ENCODE measurements around the gene PLCB3. TPM values are rescaled to one million over a fixed set of nuclear protein-coding genes. Genes with fewer than 3 reads are reported as not detected.

Gene PLCB3
- total and polyA plus RNA-seq, 2 of the 13 experiments (the other 11 are each of a cell fraction or from before 2014, with no cell fraction given), result 7.5 to 13.8 TPM

DNA sequence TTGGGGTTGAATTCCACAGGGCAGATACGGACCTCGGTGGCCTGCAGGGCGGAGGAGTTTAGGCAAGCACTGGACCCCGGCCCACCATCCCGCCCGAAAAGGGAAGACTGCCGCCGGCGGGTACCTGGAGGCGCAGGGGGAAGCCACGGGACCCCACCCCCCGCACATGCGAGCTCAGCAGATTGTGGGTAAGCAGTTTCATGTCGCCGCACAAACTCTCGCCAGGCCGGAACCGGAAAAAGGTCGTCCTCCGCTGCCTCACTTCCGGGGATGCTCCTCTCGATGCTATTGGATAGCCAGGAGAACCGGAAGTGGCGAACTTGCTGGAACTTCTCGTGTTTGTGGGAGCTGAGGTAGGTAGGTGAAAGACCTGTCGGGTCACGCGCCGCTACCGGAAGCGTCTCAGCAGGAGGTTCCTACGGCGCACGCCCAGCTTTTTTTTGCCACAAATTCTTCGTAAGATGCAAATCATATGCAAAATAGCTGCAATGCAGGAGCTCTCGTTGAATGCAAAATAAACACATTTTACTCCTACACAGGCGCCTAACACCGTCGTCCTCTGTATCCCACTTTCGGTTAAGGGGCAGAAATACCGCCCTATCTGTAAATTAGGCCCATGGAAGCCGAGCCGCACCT is 66.1 kb downstream of the PLCB3 start, which contains the start of gene TRMT112 (continued):
- TF ChIP-seq, protein P1, sequence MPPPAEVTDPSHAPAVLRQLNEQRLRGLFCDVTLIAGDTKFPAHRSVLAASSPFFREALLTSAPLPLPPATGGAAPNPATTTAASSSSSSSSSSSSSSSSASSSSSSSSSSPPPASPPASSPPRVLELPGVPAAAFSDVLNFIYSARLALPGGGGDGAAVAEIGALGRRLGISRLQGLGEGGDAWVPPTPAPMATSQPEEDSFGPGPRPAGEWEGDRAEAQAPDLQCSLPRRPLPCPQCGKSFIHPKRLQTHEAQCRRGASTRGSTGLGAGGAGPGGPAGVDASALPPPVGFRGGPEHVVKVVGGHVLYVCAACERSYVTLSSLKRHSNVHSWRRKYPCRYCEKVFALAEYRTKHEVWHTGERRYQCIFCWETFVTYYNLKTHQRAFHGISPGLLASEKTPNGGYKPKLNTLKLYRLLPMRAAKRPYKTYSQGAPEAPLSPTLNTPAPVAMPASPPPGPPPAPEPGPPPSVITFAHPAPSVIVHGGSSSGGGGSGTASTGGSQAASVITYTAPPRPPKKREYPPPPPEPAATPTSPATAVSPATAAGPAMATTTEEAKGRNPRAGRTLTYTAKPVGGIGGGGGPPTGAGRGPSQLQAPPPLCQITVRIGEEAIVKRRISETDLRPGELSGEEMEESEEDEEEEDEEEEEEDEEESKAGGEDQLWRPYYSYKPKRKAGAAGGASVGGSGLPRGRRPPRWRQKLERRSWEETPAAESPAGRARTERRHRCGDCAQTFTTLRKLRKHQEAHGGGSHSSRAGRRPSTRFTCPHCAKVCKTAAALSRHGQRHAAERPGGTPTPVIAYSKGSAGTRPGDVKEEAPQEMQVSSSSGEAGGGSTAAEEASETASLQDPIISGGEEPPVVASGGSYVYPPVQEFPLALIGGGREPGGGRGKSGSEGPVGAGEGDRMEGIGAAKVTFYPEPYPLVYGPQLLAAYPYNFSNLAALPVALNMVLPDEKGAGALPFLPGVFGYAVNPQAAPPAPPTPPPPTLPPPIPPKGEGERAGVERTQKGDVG (CRISPR knock-in tag; IDR thresholded peaks at IDR 0.05; ENCODE audit: borderline replicate concordance), result no peak
- TF ChIP-seq ATF1 (CRISPR knock-in tag; IDR thresholded peaks at IDR 0.05) (peak; percentile 90), RFXAP (CRISPR knock-in tag; IDR thresholded peaks at IDR 0.05; ENCODE audit: borderline replicate concordance) (peak; percentile 68; the same call in 1 of the 2 replicates), SALL2 (CRISPR knock-in tag; IDR thresholded peaks at IDR 0.05) (peak; percentile 34), DR1 (CRISPR knock-in tag; IDR thresholded peaks at IDR 0.05) (peak; percentile 46; the same call in 1 of the 2 replicates), ZNF564 (CRISPR knock-in tag; IDR thresholded peaks at IDR 0.05) (peak; percentile 87), ZNF747 (CRISPR knock-in tag; IDR thresholded peaks at IDR 0.05; ENCODE audit: borderline replicate concordance) (peak; percentile 72; the same call in 1 of the 2 replicates), TARDBP (CRISPR knock-in tag; IDR thresholded peaks at IDR 0.05) (no peak), ELF3 (CRISPR knock-in tag; IDR thresholded peaks at IDR 0.05) (0 out of 2 replicates have a peak, but pooled peaks have one; percentile 54), KLF6 (CRISPR knock-in tag; IDR thresholded peaks at IDR 0.05) (peak; percentile 20; the same call in 1 of the 2 replicates), NONO (IDR thresholded peaks at IDR 0.05) (no peak), NONO (CRISPR knock-in tag; conservative IDR thresholded peaks at IDR 0.05) (no peak; the same call in 1 of the 2 replicates), ZNF607 (CRISPR knock-in tag; IDR thresholded peaks at IDR 0.05; ENCODE audit: borderline replicate concordance) (peak; percentile 43; the same call in 1 of the 2 replicates), ZNF674 (CRISPR knock-in tag; IDR thresholded peaks at IDR 0.05; ENCODE audit: low read depth) (0 out of 2 replicates have a peak, but pooled peaks have one; percentile 19), ELF1 (CRISPR knock-in tag; IDR thresholded peaks at IDR 0.05) (peak; percentile 93), PHF20 (CRISPR knock-in tag; IDR thresholded peaks at IDR 0.05) (peak; percentile 78), ISX (CRISPR knock-in tag; conservative IDR thresholded peaks at IDR 0.05) (no peak), LCORL (IDR thresholded peaks at IDR 0.05) (no peak), LCORL (CRISPR knock-in tag; IDR thresholded peaks at IDR 0.05) (no peak), PITX1 (CRISPR knock-in tag; IDR thresholded peaks at IDR 0.05) (peak; percentile 43; the same call in 1 of the 2 replicates), THAP11 (CRISPR knock-in tag; IDR thresholded peaks at IDR 0.05) (peak; percentile 93), ZNF670 (CRISPR knock-in tag; IDR thresholded peaks at IDR 0.05; ENCODE audit: borderline replicate concordance) (peak; percentile 64; the same call in 1 of the 2 replicates), FOXP1 (IDR thresholded peaks at IDR 0.05) (no peak), FOXP1 (CRISPR knock-in tag; IDR thresholded peaks at IDR 0.05) (no peak)
- TF ChIP-seq, protein P2, sequence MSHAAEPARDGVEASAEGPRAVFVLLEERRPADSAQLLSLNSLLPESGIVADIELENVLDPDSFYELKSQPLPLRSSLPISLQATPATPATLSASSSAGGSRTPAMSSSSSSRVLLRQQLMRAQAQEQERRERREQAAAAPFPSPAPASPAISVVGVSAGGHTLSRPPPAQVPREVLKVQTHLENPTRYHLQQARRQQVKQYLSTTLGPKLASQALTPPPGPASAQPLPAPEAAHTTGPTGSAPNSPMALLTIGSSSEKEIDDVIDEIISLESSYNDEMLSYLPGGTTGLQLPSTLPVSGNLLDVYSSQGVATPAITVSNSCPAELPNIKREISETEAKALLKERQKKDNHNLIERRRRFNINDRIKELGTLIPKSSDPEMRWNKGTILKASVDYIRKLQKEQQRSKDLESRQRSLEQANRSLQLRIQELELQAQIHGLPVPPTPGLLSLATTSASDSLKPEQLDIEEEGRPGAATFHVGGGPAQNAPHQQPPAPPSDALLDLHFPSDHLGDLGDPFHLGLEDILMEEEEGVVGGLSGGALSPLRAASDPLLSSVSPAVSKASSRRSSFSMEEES (CRISPR knock-in tag; IDR thresholded peaks at IDR 0.05), result peak; percentile 96
- TF ChIP-seq, protein P3, sequence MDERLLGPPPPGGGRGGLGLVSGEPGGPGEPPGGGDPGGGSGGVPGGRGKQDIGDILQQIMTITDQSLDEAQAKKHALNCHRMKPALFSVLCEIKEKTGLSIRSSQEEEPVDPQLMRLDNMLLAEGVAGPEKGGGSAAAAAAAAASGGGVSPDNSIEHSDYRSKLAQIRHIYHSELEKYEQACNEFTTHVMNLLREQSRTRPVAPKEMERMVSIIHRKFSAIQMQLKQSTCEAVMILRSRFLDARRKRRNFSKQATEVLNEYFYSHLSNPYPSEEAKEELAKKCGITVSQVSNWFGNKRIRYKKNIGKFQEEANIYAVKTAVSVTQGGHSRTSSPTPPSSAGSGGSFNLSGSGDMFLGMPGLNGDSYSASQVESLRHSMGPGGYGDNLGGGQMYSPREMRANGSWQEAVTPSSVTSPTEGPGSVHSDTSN (CRISPR knock-in tag; IDR thresholded peaks at IDR 0.05), result no peak
- TF ChIP-seq, protein P4, sequence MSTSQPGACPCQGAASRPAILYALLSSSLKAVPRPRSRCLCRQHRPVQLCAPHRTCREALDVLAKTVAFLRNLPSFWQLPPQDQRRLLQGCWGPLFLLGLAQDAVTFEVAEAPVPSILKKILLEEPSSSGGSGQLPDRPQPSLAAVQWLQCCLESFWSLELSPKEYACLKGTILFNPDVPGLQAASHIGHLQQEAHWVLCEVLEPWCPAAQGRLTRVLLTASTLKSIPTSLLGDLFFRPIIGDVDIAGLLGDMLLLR (CRISPR knock-in tag; IDR thresholded peaks at IDR 0.05), result peak; percentile 77
